ENCODE measurements around the gene ARHGAP27. TPM values are rescaled to one million over a fixed set of nuclear protein-coding genes. Genes with fewer than 3 reads are reported as not detected.
A peak's percentile ranks its signal among the peaks of the same experiment; 100 is the strongest.

Gene ARHGAP27
- total RNA-seq, 2 experiments from 2014 or later, result 79.5 to 104 TPM

GRCh38 chr17:45372325-45372869, 60.3 kb downstream of the ARHGAP27 start:
- no peaks in the 10 kb centered on the region for H3K9me3 Mint-ChIP-seq (ENCODE audit: low read depth)
- peaks cover 16% of the 10 kb centered on the region for H3K4me1 Mint-ChIP-seq
- no peak overlapping the region for H3K27ac Mint-ChIP-seq
- H3K4me3 Mint-ChIP-seq, result no peak overlapping the region
- no peaks in the 10 kb centered on the region for H3K36me3 Mint-ChIP-seq
- CTCF ChIA-PET, result interaction anchor here (0.7 to 2.2 kb wide), 9 partner anchors 8 to 175 kb away, joined by 3 to 12 read pairs (median 3); partner anchors contain the start of gene MAP3K14
- H3K27me3 Mint-ChIP-seq, result peaks cover 23% of the 10 kb centered on the region
- ATAC-seq (no peak), DNase-seq (no peak)

GRCh38 chr17:45371414-45372324, 61.0 kb downstream of the ARHGAP27 start:
- Mint-ChIP-seq H3K4me3 (peak overlapping the region; percentile 47), H3K9me3 (ENCODE audit: low read depth) (no peaks in the 10 kb centered on the region), H3K27ac (no peak overlapping the region), H3K27me3 (peaks cover 23% of the 10 kb centered on the region), H3K36me3 (no peaks in the 10 kb centered on the region), H3K4me1 (peaks cover 16% of the 10 kb centered on the region)
- ATAC-seq (peak; percentile 73), DNase-seq (no peak)
- CTCF ChIA-PET, result interaction anchor here (0.7 to 2.2 kb wide), 8 partner anchors 9 to 174 kb away, joined by 3 to 12 read pairs (median 3); partner anchors contain the start of gene MAP3K14

- Mint-ChIP-seq H3K27me3 (peaks cover 25% of the 10 kb centered on the region), H3K9me3 (ENCODE audit: low read depth) (no peaks in the 10 kb centered on the region), H3K36me3 (no peaks in the 10 kb centered on the region), H3K4me1 (peaks cover 16% of the 10 kb centered on the region), H3K27ac (no peak overlapping the region), H3K4me3 (no peak overlapping the region)
- DNase-seq (no peak), ATAC-seq (no peak)
- CTCF ChIA-PET, result interaction anchor here (0.9 to 2.3 kb wide), 4 partner anchors 13 to 100 kb away, joined by 3 to 12 read pairs (median 9); no protein-coding TSS in a partner anchor
Observed at GRCh38 chr17:45370949-45371413, 61.7 kb downstream of the ARHGAP27 start.

- no peak overlapping the region for H3K27ac Mint-ChIP-seq
- no peak for DNase-seq
Observed at GRCh38 chr17:45369421-45369820, 63.2 kb downstream of the ARHGAP27 start.

GRCh38 chr17:45368651-45369050, 64.0 kb downstream of the ARHGAP27 start:
- H3K27me3 Mint-ChIP-seq, result peaks cover 34% of the 10 kb centered on the region
- H3K27ac Mint-ChIP-seq, result no peak overlapping the region
- no peaks in the 10 kb centered on the region for H3K36me3 Mint-ChIP-seq
- no peak for DNase-seq
- CTCF ChIA-PET, result interaction anchor here (0.9 to 2.3 kb wide), 8 partner anchors 15 to 233 kb away, joined by 3 to 8 read pairs (median 4); partner anchors contain the start of gene ACBD4
- H3K4me1 Mint-ChIP-seq, result peaks cover 16% of the 10 kb centered on the region
- no peaks in the 10 kb centered on the region for H3K9me3 Mint-ChIP-seq (ENCODE audit: low read depth)
- no peak overlapping the region for H3K4me3 Mint-ChIP-seq
- no peak for ATAC-seq

More at GRCh38 chr17:45369421-45369820, 63.2 kb downstream of the ARHGAP27 start:
- no peak overlapping the region for H3K4me3 Mint-ChIP-seq
- peaks cover 31% of the 10 kb centered on the region for H3K27me3 Mint-ChIP-seq
- no peak for ATAC-seq
- H3K9me3 Mint-ChIP-seq (ENCODE audit: low read depth), result no peaks in the 10 kb centered on the region
- H3K4me1 Mint-ChIP-seq, result peaks cover 16% of the 10 kb centered on the region
- CTCF ChIA-PET, result interaction anchor here (0.9 to 2.3 kb wide), 9 partner anchors 11 to 234 kb away, joined by 3 to 8 read pairs (median 4); partner anchors contain the start of gene ACBD4
- H3K36me3 Mint-ChIP-seq, result no peaks in the 10 kb centered on the region

- ATAC-seq (no peak), DNase-seq (no peak)
- Mint-ChIP-seq H3K27me3 (peaks cover 44% of the 10 kb centered on the region), H3K9me3 (ENCODE audit: low read depth) (peaks cover 4% of the 10 kb centered on the region), H3K4me1 (peaks cover 9% of the 10 kb centered on the region), H3K27ac (no peak overlapping the region), H3K36me3 (no peaks in the 10 kb centered on the region), H3K4me3 (no peak overlapping the region)
- CTCF ChIA-PET, result interaction anchor here (1.1 kb wide), 1 partner anchor 90 kb away, joined by 4 read pairs; no protein-coding TSS in a partner anchor
Observed at GRCh38 chr17:45367216-45367615, 65.5 kb downstream of the ARHGAP27 start.

- Mint-ChIP-seq H3K4me3 (no peak overlapping the region), H3K27ac (no peak overlapping the region), H3K9me3 (ENCODE audit: low read depth) (peaks cover 4% of the 10 kb centered on the region), H3K4me1 (peaks cover 6% of the 10 kb centered on the region), H3K27me3 (peaks cover 42% of the 10 kb centered on the region), H3K36me3 (no peaks in the 10 kb centered on the region)
- no peak for ATAC-seq
- no peak for DNase-seq
- CTCF ChIA-PET, result interaction anchor here (1.1 kb wide), 1 partner anchor 89 kb away, joined by 4 read pairs; no protein-coding TSS in a partner anchor
Observed at GRCh38 chr17:45366691-45367090, 66.0 kb downstream of the ARHGAP27 start.

- Mint-ChIP-seq H3K27ac (no peak overlapping the region), H3K36me3 (no peaks in the 10 kb centered on the region), H3K4me1 (peaks cover 5% of the 10 kb centered on the region), H3K4me3 (no peak overlapping the region), H3K9me3 (ENCODE audit: low read depth) (peaks cover 4% of the 10 kb centered on the region), H3K27me3 (peaks cover 46% of the 10 kb centered on the region)
- ATAC-seq (no peak), DNase-seq (no peak)
- CTCF ChIA-PET, result interaction anchor here (1.1 kb wide), 1 partner anchor 89 kb away, joined by 4 read pairs; no protein-coding TSS in a partner anchor
Observed at GRCh38 chr17:45366049-45366448, 66.6 kb downstream of the ARHGAP27 start.

GRCh38 chr17:45364531-45365390, 67.9 kb downstream of the ARHGAP27 start:
- ATAC-seq, result no peak
- H3K27ac Mint-ChIP-seq, result no peak overlapping the region
- H3K27me3 Mint-ChIP-seq, result peaks cover 41% of the 10 kb centered on the region
- H3K9me3 Mint-ChIP-seq (ENCODE audit: low read depth), result peaks cover 4% of the 10 kb centered on the region
- no peaks in the 10 kb centered on the region for H3K36me3 Mint-ChIP-seq
- no peaks in the 10 kb centered on the region for H3K4me1 Mint-ChIP-seq
- CTCF ChIA-PET, result interaction anchor here (1.3 kb wide), 1 partner anchor 21 kb away, joined by 3 read pairs; no protein-coding TSS in a partner anchor
- H3K4me3 Mint-ChIP-seq, result no peak overlapping the region
- DNase-seq, result no peak

- Mint-ChIP-seq H3K4me3 (no peak overlapping the region), H3K27me3 (peaks cover 31% of the 10 kb centered on the region), H3K27ac (no peak overlapping the region), H3K36me3 (no peaks in the 10 kb centered on the region), H3K9me3 (ENCODE audit: low read depth) (peaks cover 4% of the 10 kb centered on the region), H3K4me1 (no peaks in the 10 kb centered on the region)
- no peak for DNase-seq
- CTCF ChIA-PET, result interaction anchor here (0.5 kb wide), 1 partner anchor 9 kb away, joined by 4 read pairs; no protein-coding TSS in a partner anchor
- ATAC-seq, result no peak
Observed at GRCh38 chr17:45363498-45363897, 69.2 kb downstream of the ARHGAP27 start.

GRCh38 chr17:45361976-45362375, 70.7 kb downstream of the ARHGAP27 start:
- DNase-seq, result no peak
- CTCF ChIA-PET, result no interaction called here
- no peak overlapping the region for H3K4me3 Mint-ChIP-seq
- no peak for ATAC-seq
- peaks cover 4% of the 10 kb centered on the region for H3K4me1 Mint-ChIP-seq
- no peaks in the 10 kb centered on the region for H3K36me3 Mint-ChIP-seq
- peaks cover 31% of the 10 kb centered on the region for H3K27me3 Mint-ChIP-seq
- H3K9me3 Mint-ChIP-seq (ENCODE audit: low read depth), result peaks cover 4% of the 10 kb centered on the region
- no peak overlapping the region for H3K27ac Mint-ChIP-seq

- Mint-ChIP-seq H3K36me3 (no peaks in the 10 kb centered on the region), H3K27ac (no peak overlapping the region), H3K4me1 (peaks cover 4% of the 10 kb centered on the region), H3K9me3 (ENCODE audit: low read depth) (peaks cover 4% of the 10 kb centered on the region), H3K4me3 (no peak overlapping the region), H3K27me3 (peaks cover 31% of the 10 kb centered on the region)
- CTCF ChIA-PET, result no interaction called here
- DNase-seq, result no peak
- no peak for ATAC-seq
Observed at GRCh38 chr17:45361451-45361850, 71.2 kb downstream of the ARHGAP27 start.

Measured in activated CD8-positive, alpha-beta memory T cell treated with anti-CD3 and anti-CD28 coated beads, Interleukin-2, amount 10 ng/mL, durations not matched to agents 7 days and 5 days (primary cell).